Measurements from ENCODE around the gene KLHDC7B.

KLHDC7B gene

DNA sequence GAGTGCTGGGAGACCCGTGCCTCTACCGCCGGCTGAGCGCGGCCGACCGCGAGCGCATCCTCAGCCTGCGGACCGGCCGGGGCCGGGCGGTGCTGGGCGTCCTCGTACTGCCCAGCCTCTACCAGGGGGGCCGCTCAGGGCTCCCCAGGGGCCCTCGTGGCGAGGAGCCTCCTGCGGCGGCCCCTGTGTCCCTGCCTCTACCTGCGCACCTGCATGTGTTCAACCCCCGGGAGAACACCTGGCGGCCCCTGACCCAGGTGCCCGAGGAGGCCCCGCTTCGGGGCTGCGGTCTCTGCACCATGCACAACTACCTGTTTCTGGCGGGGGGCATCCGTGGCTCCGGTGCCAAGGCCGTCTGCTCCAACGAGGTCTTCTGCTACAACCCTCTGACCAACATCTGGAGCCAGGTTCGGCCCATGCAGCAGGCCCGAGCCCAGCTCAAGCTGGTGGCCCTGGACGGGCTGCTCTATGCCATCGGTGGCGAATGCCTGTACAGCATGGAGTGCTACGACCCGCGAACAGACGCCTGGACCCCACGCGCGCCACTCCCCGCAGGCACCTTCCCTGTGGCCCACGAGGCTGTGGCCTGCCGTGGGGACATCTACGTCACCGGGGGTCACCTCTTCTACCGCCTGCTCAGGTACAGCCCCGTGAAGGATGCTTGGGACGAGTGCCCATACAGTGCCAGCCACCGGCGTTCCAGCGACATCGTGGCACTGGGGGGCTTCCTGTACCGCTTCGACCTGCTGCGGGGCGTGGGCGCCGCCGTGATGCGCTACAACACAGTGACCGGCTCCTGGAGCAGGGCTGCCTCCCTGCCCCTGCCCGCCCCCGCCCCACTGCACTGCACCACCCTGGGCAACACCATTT lies 3.5 kb downstream of the KLHDC7B start:
- no peak for DNase-seq

DNA sequence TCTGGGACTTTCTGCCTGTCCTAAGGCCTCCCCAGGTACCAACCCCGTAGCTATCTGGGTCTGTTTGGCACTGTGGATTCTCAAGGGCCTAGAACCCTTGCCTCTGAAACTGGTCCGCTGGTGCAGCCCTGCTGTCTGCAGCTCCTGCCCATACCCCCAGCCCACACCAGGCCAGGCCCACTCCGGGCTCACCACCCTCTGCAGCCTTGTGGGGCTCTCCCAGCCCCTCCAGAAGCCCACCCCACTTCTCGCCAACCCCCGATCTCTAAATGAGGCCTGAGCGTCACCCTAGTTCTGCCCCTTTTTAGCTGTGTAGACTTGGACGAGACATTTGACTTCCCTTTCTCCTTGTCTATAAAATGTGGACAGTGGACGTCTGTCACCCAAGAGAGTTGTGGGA lies 4.7 kb downstream of the KLHDC7B start:
- DNase-seq, result no peak

DNA sequence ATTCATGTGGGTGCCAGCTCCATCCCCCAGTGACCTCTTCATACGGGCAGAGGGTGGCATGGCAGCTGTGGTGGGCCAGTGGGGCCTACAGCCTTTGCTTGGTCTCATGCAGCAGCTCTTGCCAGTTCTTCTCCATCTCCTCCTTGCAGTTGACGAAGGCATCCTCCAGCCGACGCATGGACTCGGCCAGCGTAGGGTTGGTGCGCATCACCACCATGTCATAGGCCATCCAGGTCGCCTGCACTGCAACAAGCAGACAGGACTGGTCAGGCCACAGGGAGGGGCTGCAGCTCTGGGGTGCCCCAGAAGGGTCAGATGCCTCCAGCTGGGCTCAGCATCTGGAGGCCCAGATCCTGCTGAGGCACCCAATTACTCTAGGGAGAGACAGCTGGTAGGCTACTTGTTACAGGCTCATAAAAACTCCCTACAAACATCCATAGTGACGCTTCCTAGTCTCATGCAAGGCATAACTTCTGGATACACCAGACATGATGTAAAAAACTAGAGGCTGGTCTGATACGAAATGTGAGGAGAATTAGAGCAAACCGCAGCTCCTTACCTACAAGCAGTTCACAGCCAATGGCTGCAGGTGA lies 5.6 kb downstream of the KLHDC7B start:
- DNase-seq, result no peak

DNA sequence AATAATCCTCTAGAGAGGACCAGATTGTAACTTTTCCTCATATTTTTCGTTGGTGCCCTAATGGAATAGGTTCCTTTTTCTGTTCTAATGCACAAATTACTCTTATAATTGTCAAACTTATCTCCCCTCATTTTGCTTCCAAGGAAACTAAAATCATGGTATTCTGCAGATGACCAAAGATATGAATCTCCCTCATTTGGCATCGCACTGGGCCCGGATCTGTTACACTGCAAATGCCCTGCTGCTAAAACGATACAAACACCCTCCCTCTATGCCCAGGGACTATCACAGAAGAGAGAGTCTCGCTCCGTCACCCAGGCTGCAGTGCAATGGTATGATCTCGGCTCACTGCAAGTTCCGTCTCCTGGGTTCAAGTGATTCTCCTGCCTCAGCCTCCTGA lies 7.6 kb downstream of the KLHDC7B start:
- DNase-seq, result no peak

DNA sequence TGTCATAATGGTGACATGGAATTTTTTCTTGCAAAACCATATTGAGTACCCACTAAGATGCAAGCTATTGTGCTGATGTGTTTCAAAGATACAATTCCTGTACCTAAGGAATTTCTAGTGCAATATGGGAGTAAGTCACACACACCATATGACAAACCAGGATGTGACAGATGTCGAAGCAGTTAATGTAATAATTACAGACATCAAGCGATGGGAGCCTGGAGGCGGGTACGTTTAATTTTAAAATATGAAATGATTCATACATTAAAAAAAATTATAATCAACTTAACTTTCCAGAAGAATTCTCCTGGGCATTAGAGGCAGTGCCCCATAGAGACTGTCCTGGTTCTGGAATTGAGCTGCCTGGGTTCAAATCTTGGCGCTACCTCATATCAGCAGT lies 11.0 kb downstream of the KLHDC7B start:
- no peak for DNase-seq

DNA sequence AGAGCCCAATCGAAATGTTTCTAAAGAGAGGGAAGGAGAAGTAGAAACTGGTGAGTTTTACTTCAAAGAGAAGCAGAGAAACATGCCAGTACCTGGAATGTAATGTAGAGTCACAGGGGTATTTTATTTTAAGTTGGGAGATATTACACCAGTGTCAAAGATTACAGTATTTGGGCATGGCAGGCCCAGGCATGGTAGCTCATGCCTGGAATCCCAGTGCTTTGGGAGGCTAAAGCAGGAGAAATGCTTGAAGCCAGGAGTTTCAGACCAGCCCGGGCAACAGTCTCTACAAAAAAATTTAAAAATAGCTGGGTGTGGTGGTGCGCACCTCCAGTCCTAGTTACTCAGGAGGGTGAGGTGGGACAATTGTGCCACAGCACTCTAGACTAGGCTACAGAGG lies 14.3 kb downstream of the KLHDC7B start:
- DNase-seq, result no peak

DNA sequence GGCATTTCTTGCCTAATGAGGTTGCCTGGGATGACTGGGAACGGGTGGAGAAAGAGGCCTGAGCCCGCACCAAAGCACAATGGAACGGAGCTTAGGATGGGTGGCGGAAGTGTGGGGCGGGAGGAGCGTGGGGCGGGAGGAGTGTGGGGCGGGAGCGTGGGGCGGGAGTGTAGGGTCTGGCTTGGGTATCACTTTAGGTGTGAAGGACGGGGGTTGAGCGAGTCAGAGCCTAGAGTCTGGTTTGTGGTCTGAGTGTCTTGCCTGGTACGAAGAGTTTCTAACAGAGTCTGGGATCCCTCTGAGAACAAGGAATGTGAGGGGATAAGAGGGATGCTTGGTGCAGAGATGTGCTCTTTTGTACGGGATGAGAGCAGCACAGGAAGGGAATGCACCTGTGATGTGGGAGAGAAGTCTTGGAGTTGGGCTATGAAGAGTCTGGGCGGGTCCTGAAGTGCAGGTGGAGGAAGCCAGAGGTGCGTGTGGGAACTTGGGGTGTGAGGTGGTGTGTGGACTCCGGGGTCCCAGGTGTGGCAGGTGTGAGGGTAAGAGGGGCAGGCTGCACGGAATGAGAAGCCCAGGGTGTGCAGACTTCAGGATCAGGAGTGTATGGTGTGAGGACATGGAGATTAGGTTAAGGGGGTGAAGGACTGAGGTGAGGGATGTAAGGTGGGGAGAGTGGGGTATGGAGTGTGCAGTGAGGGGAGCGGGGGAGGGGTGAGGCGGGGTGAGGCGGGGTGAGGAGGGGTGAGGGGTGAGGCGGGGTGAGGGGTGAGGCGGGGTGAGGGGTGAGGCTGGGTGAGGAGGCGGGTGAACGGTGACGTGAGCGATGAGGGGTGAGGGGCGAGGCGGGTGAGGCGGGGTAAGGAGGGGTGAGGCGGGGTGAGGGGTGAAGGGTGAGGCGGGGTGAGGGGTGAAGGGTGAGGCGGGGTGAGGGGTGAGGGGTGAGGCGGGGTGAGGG lies 16.0 kb downstream of the KLHDC7B start:
- DNase-seq, result peak; percentile 41

DNA sequence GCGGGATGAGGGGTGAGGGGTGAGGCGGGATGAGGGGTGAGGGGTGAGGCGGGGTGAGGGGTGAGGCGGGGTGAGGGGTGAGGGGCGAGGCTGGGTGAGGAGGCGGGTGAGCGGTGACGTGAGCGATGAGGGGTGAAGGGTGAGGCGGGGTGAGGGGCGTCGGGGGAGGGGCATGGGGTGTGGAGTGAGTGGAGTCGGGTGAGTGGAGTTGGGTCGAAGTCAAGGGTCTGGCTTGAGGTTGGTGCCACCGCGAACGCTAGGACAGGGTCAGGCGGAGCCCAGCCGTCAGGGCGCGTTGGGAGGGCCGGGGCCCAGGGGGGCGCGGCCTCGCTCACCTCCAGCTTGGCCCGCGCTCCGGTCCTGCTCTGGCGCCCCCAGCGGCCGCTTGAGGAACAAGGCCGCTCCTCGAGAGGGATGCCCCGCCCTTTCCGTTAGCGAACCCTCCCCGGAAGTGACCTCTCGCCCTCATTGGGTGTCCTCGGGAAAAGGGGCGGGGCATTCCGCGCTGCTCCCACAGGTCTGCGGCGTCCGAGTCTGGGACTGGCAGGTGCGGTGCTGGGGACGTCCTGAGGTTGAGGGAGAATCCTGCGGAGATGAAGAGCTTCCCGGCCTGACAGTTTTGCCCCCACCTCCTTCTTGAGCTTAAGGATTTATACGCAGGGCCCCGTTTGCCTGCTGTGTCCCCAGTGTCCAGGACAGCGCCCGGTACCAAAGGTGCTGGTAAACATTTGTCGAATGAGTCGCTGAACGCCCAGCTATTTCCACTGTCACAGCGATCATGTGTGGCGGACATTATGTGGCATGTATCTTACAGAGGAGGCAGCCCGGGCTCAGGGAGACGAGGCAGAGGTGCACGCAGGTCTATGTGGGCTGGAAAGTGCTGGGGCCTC lies 17.1 kb downstream of the KLHDC7B start, which contains the start of gene SYCE3:
SYCE3 (minus strand) TSS at position 397 of the 890 bp plus-strand sequence. CDS start 6,514 bp downstream, outside the sequence.
- DNase-seq, result peak; percentile 97

DNA sequence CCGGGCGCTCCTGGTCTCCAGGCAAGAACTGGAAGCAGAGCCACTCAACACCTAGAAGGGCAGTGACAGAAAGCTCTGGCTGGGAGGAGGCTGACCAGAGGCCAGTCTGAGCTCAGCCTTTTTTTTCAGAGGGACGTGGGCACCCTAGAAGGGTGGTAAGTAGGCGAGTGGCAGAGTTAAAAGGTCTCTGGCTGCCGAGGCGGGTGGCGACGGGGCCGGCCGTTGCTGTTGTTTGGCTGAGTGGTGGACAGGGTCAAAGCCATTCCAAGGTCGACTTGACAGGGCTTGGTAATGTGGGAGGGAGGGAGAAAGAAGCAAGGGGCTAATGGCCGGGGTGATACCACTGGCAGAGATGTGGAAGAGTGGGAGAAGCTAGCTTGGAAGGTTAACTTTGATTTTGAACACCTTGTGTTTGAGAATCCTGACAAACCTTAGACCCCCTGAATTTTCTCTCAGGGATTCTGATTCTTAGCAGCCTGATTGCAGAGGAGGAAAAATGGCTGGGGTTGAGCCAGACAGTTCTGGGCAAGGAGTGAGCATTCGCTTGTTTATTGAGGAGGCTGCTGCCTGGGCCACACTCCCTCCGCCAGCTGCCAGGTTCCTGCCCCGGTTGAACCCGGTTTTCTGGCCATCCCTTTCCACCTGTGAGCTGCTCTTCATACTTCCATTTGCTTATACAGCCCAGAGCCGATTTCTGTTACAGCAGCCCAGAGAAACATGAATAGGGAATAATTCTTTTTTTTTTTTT lies 17.9 kb downstream of the KLHDC7B start:
- DNase-seq, result no peak

DNA sequence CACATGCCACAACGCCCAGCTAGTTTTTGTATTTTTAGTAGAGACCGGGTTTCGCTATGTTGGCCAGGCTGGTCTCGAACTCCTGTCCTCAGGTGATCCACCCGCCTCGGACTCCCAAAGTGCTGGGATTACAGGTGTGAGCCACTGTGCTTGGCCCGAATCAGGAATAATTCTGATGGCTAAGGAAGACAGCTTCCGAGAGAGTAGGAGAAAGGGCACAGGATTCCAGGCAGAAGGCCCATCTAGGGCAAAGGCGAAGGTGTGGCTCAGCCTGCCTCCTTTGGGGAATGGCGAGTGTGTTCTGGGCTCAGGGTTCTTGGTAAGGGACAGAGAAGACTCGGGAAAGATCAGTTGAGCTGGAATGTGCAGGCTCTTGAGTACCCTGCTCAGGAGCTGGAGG lies 18.6 kb downstream of the KLHDC7B start:
- no peak for DNase-seq

DNA sequence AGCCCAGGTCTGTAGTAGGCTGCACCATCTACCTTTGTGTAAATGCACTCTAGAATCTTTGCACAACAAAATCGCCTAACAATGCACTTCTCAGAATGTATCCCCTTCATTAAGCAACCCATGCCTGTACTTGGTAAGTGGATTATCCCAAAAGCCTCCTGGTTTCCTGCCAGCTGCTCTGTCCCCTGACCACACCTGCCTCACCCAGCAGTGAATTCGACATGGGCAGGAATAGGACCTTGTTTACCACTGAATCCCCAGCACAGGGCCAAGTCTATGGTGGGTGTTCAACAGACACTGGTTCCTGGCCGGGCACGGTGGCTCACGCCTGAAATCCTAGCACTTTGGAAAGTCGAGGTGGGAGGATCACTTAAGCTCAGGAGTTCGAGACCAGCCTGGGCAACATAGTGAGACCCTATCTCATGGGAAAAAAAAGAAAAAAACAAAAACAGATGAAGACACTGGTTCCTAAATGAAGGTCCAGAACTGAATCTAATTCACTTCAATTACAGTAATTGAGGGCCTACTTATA lies 22.1 kb downstream of the KLHDC7B start:
- DNase-seq, result no peak

DNA sequence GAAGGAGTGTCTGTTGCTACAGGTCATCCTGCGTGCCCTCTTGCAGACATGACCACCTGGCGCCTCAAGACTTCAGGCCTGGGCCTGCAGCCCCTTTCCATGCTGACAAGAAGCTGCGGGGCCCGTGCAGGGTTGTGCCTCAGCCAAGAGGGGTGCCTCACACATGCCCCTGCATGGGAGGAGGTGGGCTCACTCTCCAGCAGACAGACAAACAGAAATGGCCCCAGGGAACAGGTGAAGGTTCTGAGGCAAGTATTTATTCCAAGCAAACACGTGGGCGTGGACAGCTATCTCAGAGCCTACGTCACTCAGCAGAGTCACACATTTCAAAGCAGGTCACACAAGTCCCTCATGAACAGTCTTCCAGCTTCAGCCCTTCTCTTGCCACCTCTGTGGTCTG lies 22.9 kb downstream of the KLHDC7B start:
- no peak for DNase-seq

DNA sequence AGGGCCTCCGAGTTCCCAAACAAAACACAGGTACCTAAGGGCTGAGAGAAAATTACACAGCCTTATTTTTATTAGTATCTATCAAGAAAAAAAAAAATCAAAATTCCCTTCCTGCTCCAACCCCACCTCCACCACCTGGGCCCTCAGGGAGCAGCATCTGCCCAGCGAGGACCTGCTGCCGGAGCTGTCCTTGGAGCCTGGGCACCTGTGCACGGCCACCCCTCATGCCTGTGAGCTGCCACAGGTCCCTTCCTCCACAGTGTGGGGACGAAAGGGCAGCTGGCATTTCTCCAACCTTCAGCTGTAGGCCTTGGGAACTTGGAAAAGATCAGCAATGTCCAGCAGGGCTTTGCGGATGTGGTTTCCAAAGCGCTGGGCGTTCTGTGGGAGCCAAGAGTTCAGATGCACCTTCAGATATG lies 23.4 kb downstream of the KLHDC7B start:
- DNase-seq, result no peak

DNA sequence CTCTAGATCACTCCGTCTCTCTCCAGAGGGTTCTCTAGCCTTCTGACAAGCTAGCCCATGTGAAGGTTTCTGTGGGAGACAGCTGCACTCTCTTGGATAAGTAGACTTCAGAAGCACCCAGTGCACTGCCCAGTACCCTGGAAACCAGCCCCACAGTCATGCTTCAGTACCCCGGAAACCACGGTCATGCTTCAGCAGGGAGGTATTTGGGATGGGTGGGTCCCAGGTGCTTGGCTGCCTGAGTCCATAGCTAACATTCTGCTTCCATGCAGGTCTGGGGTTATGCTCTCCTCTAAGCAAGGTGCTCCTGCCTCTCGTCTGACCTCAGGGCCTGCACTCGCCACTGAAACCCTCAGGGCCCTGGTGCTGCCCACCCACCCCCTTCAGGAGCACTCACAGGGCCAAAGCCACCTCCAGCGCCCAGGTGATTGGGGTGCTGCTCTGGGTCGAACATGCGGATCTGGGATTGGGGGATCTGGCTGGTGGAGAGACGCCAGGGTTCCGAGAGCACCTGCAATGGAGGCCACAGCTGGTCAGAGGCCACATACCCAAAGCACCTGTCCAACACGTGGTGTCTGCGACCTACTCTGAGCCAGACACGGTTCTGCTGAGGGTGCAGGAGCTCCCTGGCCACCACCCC lies 24.3 kb downstream of the KLHDC7B start:
- no peak for DNase-seq

DNA sequence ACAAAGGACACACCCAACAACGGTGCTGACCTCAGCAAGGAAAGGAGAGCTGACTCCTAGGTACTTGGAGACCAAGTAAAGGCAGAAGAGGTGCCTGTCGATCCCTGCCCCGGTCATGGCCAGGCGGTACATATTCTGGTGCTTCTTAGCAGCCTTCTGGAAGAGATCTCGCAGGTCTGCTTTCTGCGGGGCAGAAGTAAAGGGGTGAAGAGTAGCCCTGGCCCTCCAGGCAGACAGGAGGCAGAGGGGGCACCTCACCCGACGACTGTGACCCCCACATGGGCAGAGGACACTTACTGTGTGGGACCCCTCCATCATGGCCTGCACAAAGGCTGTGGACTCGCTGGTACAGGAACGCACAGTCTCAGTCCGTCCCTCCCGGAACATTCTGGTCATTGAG lies 25.2 kb downstream of the KLHDC7B start:
- no peak for DNase-seq

DNA sequence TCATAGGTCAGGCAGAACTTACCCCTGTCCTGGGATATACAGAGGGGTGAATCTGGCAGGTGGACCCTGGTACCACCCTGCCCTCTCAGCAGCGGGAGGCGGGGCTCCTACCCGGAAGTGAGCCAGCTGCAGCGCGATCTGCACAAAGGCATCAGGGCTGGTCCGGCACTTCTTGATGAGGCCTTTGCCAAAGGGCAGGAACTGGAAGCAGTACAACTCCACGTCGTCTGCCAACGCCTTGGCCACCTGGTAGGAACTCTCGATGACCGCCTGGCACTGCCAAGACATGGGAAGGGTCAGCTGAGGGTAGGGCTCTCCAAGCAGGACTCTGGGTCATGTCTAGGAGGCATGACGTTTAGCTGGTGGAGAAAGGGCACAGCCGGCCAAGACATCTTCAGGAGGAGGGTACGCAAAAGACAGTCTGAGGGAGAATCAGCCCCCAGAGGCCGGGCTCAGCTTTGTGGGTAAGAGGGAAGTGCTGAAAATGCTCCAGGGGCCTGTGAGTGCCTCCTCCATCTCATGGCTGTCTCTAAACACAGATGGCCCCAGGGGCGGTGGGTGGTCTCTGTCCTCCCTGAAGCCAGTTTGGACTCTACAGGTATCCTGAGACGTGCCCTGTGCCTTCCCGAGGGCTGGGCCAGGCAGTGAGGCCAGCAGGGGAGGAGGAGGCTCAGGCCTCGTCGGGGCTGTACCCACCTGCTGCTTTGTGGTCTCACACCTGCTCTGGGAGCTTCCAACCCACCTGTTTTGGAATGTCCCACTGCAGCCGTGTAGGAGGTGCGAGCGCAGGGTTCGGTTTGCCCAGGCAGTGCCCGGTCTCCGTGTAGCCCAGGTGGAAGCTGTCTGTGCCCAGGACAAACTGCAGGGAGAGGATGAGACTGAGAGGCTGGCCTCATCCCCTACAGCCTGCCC lies 25.8 kb downstream of the KLHDC7B start:
- no peak for DNase-seq

DNA sequence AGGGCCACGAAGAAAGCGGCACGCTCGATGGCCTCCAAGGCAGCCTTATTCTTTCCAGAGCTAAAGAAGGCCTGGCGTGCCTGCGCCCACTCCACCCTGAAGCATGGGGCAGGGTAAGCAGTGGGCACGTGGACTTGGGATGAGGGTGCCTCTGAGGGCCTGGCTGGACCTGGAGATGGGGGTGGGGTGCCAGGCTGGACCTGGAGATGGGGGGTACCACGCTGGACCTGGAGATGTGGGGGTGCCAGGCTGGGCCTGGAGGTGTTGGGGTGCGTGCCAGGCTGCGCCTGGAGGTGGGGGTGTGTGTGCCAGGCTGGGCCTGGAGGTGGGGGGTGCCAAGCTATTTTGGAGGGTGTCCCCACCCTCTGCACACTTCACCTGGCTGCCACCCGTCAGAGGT lies 27.3 kb downstream of the KLHDC7B start:
- no peak for DNase-seq

DNA sequence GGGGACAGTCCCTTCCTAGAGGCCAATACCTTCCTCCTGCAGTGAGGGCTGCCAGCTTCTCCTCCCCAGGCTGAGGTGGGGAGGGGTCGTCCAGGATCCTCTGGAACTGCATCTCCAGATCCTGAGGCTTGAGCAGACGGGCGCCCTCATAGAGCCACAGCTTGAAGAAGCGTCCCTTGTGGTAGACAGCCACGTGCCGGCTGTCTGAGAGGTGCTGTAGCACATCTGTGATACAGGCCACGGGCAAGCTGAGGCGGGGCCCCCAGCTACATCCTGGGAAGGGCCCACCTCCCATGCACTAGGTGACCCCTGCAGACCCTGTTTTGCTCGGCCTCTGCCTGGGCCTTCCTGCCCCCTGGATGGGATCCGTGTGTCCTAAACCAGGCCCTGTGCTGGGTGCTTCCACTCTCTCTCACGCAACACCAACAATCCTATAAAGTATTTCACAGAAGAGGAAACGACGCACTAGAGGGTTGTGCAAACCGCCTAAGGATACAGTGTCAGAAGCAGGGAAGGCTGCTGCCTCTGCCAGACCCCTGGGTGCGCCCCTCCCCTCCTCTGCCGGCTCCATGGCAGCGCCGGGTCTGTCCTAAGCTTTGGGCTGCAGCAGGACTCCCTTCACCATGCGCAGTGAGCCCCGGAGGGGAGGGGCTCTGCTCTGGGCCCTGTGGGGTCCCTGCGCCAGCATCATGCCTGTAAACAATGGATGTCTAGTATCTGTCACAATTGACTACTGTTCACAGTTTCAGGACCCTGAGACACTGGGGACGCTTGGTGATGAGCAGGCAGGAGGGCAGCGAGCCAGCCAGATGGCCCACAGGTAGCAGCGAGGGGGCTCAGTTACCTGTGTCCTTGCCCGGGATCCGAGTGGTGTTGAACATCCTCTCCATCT lies 28.0 kb downstream of the KLHDC7B start:
- DNase-seq, result no peak

DNA sequence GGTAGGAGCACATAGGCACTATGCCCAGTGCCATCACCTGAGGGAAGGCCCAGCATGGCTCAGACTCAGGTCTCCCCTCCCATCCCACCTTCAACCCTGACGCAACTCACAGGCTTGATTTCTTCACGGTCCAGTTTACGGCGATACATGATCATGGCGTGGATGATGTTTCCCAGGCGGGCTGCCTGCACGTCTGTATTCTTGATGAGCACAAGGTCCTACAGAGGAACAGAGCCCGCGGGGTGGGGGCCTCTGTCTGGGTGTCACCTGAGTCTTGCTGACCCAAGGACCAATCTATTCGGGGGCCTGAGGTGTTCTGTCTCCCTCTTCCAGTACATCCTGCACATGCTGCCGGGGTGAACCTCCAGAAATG lies 28.7 kb downstream of the KLHDC7B start:
- no peak for DNase-seq

Measured in CD4-positive, alpha-beta T cell treated with Interleukin-17A for 1 hour (primary cell).